ENCODE results near the gene BUD31. TPM values are rescaled to one million over a fixed set of nuclear protein-coding genes. Genes with fewer than 3 reads are reported as not detected.
"Not testable (repeated sequence)": the region's sequence is repeated elsewhere in the genome, so short reads cannot be mapped to it uniquely, and the experiment has no call there.

The BUD31 gene
- total RNA-seq, 1 donor from 2014 or later: 108 TPM

DNA sequence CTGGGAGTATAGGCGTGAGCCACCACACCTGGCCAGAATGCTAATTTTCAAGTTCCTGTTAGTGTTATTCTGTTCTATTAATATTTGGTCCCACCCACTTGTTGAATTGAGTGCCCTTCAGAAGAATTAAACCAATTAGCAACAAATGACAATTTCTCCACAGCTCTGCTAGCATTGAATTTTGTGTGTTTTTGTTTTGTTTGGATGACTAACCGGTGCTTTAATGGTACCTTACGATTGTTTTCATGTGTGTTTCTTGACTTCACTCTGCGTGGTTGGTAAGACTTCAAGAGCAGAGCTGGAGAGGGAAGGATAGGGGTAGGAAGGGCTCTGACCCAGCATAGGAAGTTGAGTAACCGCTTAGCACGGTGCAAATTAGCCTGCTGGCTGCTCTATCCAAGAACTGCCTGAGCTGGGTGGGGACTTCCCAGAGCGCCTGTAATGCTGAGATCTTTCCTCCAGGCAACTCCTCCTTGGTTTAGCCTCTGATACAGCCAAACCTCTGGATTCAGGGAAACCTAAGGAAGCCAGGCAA is 29.7 kb upstream of the BUD31 start:
- H3K36me3 Mint-ChIP-seq (ENCODE audit: low read depth): peaks cover 4% of the 10 kb centered on the region
- H3K27ac Mint-ChIP-seq (ENCODE audit: unreplicated experiment): peak overlapping the region; percentile 84
- TF ChIP-seq, protein P1, sequence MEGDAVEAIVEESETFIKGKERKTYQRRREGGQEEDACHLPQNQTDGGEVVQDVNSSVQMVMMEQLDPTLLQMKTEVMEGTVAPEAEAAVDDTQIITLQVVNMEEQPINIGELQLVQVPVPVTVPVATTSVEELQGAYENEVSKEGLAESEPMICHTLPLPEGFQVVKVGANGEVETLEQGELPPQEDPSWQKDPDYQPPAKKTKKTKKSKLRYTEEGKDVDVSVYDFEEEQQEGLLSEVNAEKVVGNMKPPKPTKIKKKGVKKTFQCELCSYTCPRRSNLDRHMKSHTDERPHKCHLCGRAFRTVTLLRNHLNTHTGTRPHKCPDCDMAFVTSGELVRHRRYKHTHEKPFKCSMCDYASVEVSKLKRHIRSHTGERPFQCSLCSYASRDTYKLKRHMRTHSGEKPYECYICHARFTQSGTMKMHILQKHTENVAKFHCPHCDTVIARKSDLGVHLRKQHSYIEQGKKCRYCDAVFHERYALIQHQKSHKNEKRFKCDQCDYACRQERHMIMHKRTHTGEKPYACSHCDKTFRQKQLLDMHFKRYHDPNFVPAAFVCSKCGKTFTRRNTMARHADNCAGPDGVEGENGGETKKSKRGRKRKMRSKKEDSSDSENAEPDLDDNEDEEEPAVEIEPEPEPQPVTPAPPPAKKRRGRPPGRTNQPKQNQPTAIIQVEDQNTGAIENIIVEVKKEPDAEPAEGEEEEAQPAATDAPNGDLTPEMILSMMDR (IDR thresholded peaks at IDR 0.05): no peak
- no peak for DNase-seq (ENCODE audit: low spot score)
- H3K4me3 Mint-ChIP-seq (ENCODE audit: unreplicated experiment): peak overlapping the region; percentile 9
- no peaks in the 10 kb centered on the region for H3K9me3 Mint-ChIP-seq (ENCODE audit: low read depth)
- H3K4me1 Mint-ChIP-seq (ENCODE audit: low read depth): peaks cover 29% of the 10 kb centered on the region
- H3K27me3 Mint-ChIP-seq (ENCODE audit: low read depth): no peaks in the 10 kb centered on the region

DNA sequence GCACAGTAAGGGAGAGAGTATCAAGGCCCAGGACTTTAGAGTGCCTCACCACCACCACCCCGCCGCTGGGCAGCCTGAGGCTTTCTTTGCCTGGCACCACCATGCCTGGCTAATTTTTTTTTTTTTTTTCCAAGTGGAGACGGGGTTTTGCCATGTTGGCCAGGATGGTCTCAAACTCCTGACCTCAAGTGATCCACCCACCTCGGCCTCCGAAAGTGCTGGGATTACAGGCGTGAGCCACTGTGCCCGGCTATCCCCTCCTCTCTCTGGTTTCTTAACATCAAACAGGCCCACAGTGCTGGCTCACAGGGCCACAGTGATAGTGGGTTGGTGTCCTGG is 29.1 kb upstream of the BUD31 start:
- H3K36me3 Mint-ChIP-seq (ENCODE audit: low read depth); H3K27me3 Mint-ChIP-seq (ENCODE audit: low read depth); DNase-seq (ENCODE audit: low spot score); H3K9me3 Mint-ChIP-seq (ENCODE audit: low read depth): not testable (repeated sequence)
- Mint-ChIP-seq H3K27ac (ENCODE audit: unreplicated experiment) (peak overlapping the region; percentile 84), H3K4me1 (ENCODE audit: low read depth) (peaks cover 29% of the 10 kb centered on the region), H3K4me3 (ENCODE audit: unreplicated experiment) (peak overlapping the region; percentile 48)

DNA sequence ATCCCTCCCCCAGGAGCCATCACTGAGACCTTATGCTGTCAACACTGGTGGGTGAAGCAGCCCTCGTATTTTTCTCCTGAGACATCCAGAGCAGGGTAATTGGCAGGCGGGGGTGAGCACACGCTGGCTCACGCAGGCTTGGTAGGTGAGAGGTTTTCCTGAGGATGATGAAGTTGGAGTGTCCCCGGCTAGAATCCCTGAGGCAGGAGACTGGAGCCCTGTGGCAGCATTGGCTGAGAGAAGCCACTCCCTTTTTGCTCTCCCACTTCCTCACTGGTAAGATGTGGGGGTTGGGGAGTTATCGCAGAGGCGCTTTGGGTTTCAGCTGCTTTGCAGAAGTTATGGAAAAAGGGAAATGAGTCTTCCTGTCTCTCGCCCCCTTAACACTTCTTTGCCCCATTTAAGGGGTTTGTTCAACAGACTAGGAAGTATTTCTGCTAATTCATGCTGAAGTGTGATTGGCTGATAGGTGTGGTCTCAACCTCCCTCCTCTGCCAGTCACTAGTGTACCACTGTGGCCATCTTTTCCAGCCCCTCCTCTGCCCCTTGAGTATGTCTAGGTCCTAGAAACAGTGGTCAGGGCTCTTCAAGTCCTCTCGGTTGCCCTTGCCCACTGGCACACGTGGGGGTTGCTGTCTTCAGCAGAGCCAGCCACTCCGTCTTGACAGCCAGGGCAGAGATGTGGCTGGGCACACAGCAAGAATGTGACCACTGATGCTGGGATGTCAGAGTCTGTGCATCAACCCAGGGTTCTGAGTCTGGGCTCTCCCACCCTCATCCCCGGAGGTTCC is 28.5 kb upstream of the BUD31 start:
- H3K4me3 Mint-ChIP-seq (ENCODE audit: unreplicated experiment): peak overlapping the region; percentile 48
- TF ChIP-seq, protein P1 (IDR thresholded peaks at IDR 0.05): no peak
- H3K9me3 Mint-ChIP-seq (ENCODE audit: low read depth): no peaks in the 10 kb centered on the region
- H3K4me1 Mint-ChIP-seq (ENCODE audit: low read depth): peaks cover 29% of the 10 kb centered on the region
- H3K27ac Mint-ChIP-seq (ENCODE audit: unreplicated experiment): peak overlapping the region; percentile 84
- DNase-seq (ENCODE audit: low spot score): no peak
- H3K27me3 Mint-ChIP-seq (ENCODE audit: low read depth): no peaks in the 10 kb centered on the region
- peaks cover 4% of the 10 kb centered on the region for H3K36me3 Mint-ChIP-seq (ENCODE audit: low read depth)

GRCh38 chr7:99380823-99381663 is 27.7 kb upstream of the BUD31 start:
- Mint-ChIP-seq H3K27ac (ENCODE audit: unreplicated experiment) (peak overlapping the region; percentile 76), H3K9me3 (ENCODE audit: low read depth) (no peaks in the 10 kb centered on the region), H3K36me3 (ENCODE audit: low read depth) (peaks cover 5% of the 10 kb centered on the region), H3K4me1 (ENCODE audit: low read depth) (peaks cover 29% of the 10 kb centered on the region), H3K27me3 (ENCODE audit: low read depth) (no peaks in the 10 kb centered on the region), H3K4me3 (ENCODE audit: unreplicated experiment) (no peak overlapping the region)
- TF ChIP-seq, protein P1 (IDR thresholded peaks at IDR 0.05): no peak
- no peak for DNase-seq (ENCODE audit: low spot score)

GRCh38 chr7:99381664-99382075 is 27.1 kb upstream of the BUD31 start:
- Mint-ChIP-seq H3K9me3 (ENCODE audit: low read depth) (no peaks in the 10 kb centered on the region), H3K36me3 (ENCODE audit: low read depth) (peaks cover 6% of the 10 kb centered on the region), H3K4me1 (ENCODE audit: low read depth) (peaks cover 29% of the 10 kb centered on the region), H3K4me3 (ENCODE audit: unreplicated experiment) (no peak overlapping the region), H3K27ac (ENCODE audit: unreplicated experiment) (no peak overlapping the region), H3K27me3 (ENCODE audit: low read depth) (no peaks in the 10 kb centered on the region)
- no peak for DNase-seq (ENCODE audit: low spot score)
- TF ChIP-seq, protein P1 (IDR thresholded peaks at IDR 0.05): no peak
